HG03457 (cell line): ENCODE measurements around the gene SORBS1.

ENCODE experiments used
- ATAC-seq: cut with Tn5 transposase; IDR thresholded peaks from one replicate; pipeline ENCODE4 v1.9.1; 2021; ENCODE audit warnings: moderate number of reproducible peaks; ENCODE audit not compliant: unreplicated experiment

Gene SORBS1

GRCh38 chr10:95467162-95467599, 94.0 kb downstream of the SORBS1 start:
- ATAC-seq: no peak

DNA sequence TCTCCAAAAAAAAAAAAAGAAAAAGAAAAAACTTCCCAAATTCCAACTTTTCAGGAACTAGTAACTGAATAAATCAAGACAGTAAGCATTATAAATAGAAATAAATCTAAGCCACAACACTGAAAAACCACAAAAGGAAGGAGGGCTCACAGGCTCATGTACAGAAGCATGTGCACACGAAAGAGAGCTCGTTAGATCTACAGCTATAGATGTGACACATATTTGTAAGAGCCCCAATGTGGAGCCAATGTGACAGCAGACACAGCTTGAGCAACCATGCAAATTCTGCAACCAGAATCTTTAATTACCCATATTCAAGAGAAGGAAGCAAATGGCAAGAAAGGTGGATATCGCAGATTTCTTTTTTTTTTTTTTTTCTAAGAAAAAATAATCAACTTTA, 94.7 kb downstream of the SORBS1 start:
- ATAC-seq: no peak

- no peak for ATAC-seq
These were observed 96.9 kb downstream of the SORBS1 start for GRCh38 chr10:95464280-95464679.

DNA sequence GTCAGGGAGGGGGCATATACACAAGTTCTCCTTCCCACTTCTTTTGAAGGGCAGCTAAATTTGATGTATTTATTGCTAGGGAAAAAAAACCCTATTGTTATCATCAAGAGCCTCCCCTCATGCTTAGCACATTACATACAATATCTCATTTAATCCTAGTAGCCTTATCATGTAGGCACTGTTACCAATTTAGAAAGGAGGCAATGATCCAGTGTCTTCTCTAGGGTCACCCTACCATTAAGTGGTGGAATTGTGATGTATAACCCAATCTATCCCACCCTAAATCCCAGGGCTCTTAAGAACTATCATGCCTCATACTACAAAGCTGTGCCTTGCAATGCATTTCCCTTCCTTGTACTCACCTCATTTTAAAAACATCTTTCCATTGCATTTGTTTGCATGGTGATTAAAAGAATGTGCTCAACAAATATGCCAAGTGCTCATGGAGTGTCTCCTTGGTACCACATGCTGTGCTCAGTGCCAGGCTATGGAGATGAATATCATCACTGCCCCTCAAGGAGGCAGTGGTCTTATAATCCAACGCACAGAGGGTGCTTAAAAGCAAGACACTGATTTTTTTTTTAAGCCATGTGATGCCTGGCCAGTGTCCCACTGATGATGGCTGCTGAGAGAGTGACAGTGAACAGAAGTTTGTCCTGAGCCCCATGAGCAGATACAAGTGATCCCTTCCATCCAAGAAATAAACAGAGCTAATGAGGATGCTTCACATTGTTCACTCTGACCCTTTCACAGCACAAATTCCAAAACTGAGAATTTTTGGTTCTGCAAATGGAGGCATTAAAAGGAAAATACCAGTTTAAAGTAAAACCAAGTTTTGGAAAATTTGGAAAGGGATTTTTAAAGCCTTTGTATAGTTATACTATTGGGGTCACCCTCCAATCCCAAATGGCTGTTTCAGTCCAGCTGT, 98.2 kb downstream of the SORBS1 start:
- ATAC-seq: no peak

GRCh38 chr10:95461611-95462010, 99.6 kb downstream of the SORBS1 start:
- no peak for ATAC-seq

GRCh38 chr10:95459446-95460045, 101.6 kb downstream of the SORBS1 start:
- ATAC-seq: no peak

DNA sequence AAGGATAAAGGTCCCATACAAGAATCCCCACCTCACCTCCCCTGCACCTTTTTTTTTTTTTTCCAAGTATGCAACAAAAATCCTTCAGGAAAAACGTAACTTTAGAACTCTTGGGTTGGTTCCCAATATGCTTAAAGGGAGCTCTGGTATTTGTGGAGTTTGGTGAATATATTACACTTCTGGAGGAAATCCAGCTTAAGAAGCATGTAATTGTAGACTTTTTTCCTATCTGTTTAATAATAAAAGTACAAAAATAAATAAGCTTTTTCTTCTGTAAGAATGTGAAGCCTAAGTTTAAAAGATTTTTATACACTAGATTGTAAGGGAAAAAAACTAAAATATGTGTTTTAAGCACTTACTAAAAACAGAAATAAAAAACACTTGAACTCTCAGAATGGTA, 102.3 kb downstream of the SORBS1 start:
- ATAC-seq: no peak

- no peak for ATAC-seq
These were observed 103.2 kb downstream of the SORBS1 start for GRCh38 chr10:95458014-95458413.

DNA sequence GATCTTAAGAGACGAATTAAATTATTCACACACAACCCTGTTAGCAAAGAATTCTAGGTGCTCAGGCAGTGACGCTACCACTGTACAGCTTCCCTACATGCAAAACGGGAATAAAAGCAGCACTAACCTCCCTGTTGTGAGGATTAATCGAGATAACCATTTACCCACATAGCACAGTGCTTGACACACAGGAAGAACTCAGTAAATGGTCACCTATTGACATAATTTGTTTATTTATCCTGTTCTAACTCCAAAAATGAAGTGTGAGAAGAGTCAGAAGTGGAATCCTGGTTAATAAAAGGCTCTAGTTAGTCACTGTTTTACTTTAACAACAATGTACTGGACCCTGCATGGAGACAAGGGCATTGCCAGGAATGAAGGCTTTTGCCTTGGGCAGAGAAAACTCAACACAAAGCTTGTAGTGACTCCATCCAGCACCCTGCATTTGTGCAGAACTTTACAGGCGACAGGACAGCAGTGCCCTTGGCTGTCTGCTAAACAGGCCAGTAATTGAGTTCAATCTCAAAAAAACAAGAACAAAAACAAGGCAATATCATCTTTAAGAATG, 103.8 kb downstream of the SORBS1 start:
- ATAC-seq: no peak

- no peak for ATAC-seq
These were observed 104.7 kb downstream of the SORBS1 start for GRCh38 chr10:95456516-95456915.

- no peak for ATAC-seq
These were observed 106.2 kb downstream of the SORBS1 start for GRCh38 chr10:95454940-95455339.

DNA sequence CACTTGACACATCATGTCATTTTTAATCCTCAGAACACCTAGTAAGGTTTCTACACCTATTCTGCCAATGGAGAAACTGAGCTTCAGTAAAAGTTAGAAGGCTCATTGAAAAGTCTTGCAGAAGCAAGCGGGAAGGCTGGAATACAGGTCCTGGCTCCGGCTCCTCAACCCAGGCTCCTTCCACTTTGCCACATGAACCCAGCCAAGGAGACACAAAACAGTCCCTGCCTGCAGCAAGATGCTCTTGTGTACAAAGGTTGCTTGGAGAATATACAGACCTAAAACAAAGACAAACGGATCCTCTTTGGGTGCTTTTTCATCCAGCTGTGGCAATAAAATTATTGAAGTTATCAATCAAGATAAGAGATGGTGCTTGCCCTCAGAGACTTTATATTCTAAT, 106.8 kb downstream of the SORBS1 start:
- no peak for ATAC-seq

DNA sequence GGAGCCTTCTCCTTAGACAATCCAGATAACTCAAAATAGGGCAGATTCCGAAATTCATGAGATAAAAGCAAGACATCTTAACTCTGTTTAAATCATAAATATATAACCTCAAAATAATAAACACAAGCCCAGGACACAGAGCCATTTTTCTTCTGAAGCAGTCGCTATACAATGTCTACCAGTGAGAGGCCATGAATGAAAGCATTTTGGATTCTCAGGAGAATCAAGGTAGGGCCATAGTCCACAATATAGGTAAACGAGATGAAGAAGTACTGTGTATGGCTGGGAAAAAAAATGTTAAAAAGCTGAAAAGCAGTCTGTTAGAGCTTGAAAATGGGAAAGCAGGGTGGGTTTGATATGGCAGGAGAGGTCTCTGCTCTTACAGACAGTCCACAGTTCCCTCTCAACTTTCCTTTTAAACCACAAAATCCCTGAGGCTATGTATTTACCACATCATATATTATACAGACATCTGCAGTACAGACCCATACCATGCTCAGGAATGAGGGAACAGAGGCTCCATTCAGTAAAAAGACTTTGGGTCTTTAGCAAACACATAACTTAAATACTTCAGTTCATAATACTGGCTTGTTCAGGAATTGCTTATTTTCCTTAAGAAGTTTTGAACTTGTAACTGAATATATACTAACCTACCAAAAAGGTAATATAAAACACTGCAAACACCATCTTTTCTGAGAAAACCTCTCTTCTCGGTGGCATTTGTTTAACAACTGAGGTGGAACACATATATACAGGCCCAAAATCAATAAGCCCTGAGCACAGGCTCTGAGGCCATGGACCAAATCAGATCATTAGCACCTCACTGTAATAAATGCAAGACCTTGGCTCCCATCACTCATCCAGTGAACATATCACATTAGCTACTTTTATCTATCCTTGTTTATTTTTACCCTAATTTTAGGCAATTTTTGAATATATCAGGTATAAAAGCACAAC, 109.3 kb downstream of the SORBS1 start:
- ATAC-seq: no peak

- ATAC-seq: no peak
These were observed 110.0 kb downstream of the SORBS1 start for GRCh38 chr10:95451150-95451549.

DNA sequence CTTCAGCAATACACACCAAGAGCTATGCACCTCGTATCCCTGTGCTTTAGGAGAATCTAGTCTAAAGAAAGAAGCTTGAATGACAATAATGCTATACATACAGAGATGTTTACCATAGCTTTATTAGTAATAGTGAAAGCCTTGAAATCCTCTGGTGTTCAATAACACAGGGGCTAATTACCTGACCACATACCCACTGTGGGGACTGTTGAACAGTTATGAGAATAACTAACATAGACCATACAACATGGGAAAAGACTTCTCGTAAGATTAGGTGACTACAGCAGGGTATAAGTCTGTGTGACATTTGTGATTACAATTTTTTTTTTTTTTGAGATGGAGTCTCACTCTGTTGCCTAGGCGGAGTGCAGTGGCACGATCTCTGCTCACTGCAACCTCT, 111.0 kb downstream of the SORBS1 start:
- no peak for ATAC-seq

DNA sequence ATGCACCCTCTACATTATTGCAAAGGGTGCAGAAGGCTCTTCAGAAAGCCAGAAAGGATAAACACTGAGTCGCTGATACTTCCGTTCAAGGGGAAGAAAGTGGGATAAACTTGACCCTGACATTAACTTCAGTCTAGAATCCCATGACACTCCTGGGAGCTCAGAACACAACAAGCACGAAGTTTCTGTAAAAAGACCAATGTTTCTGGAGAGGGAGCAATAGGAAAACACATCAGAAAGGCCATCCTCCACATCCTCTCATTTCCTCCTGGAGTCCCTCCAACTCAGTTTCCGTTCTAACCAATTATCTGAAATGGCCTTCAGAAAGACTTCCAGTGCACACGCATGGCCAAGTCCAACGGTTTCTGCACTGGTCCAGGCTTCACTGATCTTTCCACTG, 113.5 kb downstream of the SORBS1 start:
- ATAC-seq: no peak

DNA sequence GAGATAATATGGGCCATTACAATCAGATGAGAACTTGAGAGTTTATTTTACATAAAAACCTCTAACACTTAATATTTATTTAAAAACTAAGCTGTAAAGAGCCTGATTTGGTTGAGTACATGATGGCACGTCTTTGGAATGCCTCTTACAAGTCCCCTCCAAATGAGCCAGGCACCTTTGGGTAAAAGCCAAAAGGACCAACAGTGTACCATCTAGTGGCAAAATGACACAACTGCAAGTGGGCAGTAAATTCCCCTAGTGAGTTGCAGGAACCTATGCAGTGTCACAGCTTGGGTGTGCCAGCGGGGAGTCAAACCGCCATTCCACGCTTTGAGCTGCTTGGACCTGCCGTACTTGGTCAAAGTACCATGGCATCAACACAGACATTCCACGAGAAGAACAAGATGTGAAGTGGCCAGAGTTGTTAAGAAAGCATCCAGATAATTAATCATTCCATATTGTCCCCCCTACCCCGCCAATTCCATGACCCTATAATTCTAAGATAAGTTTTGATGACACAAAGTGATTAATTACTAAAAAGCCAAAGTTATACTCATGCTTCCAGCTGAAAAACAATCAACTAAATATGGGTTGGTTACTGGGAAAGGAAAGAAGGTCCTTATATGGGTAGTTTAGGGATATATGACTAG, 115.2 kb downstream of the SORBS1 start:
- ATAC-seq: no peak

DNA sequence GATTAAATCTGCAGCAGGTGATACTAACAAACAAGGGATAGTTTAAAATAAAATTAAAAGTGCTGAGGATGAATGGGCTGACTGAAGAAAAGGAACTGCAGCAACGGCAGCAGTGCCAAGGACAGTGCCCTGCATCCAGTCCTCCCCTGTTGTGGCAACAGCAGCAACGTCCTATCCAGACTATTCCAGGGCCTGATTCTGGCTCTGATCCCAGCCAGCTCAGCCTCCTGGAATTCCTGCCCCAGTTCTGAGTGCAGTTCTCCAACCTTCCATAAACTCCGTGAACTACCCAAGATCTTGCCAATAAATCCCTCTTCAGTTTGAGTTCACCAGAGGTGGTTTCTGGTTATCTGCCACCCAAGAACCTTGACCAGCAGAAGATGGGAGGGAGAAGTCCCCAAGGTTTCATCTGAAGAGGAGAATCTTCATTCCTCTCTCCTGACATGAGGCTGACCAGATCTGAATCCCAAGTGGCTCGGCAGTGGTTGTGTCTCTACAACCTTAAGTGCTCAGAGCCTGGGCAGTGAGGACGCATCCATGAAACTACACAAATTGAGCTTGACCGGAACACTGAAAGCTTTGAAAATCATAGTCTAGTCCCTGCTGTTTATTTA, 115.8 kb downstream of the SORBS1 start:
- ATAC-seq: no peak

GRCh38 chr10:95444792-95445191, 116.4 kb downstream of the SORBS1 start:
- ATAC-seq: no peak

GRCh38 chr10:95443636-95444035, 117.5 kb downstream of the SORBS1 start:
- ATAC-seq: no peak
